Smooth muscle cell (in vitro differentiated cells): ENCODE measurements around the gene EMX1. TPM values are rescaled to one million over a fixed set of nuclear protein-coding genes. Genes with fewer than 3 reads are reported as not detected.

ENCODE experiments used
- DNase-seq: peaks from one replicate; lab custom pipeline; 2025; ENCODE audit not compliant: unreplicated experiment; lab: John Stamatoyannopoulos, UW
- H2AFZ ChIP-seq: fragments of 200-600 bp; sonication (generic); 2 replicates; pipeline ENCODE4 v1.6.0; 2016; ENCODE audit warnings: antibody characterized with exemption, low read depth, mild to moderate bottlenecking
- H3F3A ChIP-seq: fragments of 200-600 bp; sonication (generic); 2 replicates; pipeline ENCODE4 v1.6.0; 2017; ENCODE audit warnings: antibody characterized with exemption, low read depth
- H3K27ac ChIP-seq: fragments of 200-600 bp; sonication (generic); 2 replicates; pipeline ENCODE4 v1.5.1; 2016; ENCODE audit warnings: low read depth, mild to moderate bottlenecking
- H3K27me3 ChIP-seq: fragments of 200-600 bp; sonication (generic); 2 replicates; pipeline ENCODE4 v1.6.1; 2016; ENCODE audit warnings: low read depth, mild to moderate bottlenecking
- H3K36me3 ChIP-seq: fragments of 200-600 bp; sonication (generic); 2 replicates; pipeline ENCODE4 v1.5.1; 2016; ENCODE audit warnings: low read depth
- H3K4me1 ChIP-seq: fragments of 200-600 bp; sonication (generic); 2 replicates; pipeline ENCODE4 v1.5.1; 2016; ENCODE audit warnings: low read depth
- H3K4me2 ChIP-seq: fragments of 200-600 bp; sonication (generic); 2 replicates; pipeline ENCODE4 v1.6.0; 2016; ENCODE audit warnings: mild to moderate bottlenecking
- H3K4me3 ChIP-seq: fragments of 200-600 bp; sonication (generic); 2 replicates; pipeline ENCODE4 v1.5.1; 2016; ENCODE audit warnings: mild to moderate bottlenecking
- H3K79me2 ChIP-seq: fragments of 200-600 bp; sonication (generic); 2 replicates; pipeline ENCODE4 v1.6.0; 2016; ENCODE audit warnings: low read depth, mild to moderate bottlenecking
- H3K9ac ChIP-seq: fragments of 200-600 bp; sonication (generic); 2 replicates; pipeline ENCODE4 v1.6.0; 2016; ENCODE audit warnings: low read depth
- H3K9me3 ChIP-seq: fragments of 200-600 bp; sonication (generic); replicated peaks from 2 replicates; pipeline ENCODE4 v1.5.1; 2016; ENCODE audit warnings: low read depth
- H4K20me1 ChIP-seq: fragments of 200-600 bp; sonication (generic); 2 replicates; pipeline ENCODE4 v1.6.0; 2016; ENCODE audit warnings: low read depth
- WGBS: methylation state at CpG from one replicate; pipeline ENCODE4 v1.1.7; 2016; ENCODE audit warnings: low lambda C conversion rate; 5-methylcytosine and 5-hydroxymethylcytosine counted together
- polyA plus RNA-seq: library from polyadenylated mRNA; unstranded; fragments of >200 nt; fragmentation: Nextera tagmentation; extraction: Ambion mirVana; gene quantifications from 2 replicates; pipeline ENCODE4 v1.2.1, GENCODE V29; 2016
- total RNA-seq: library from RNA; depleted of rRNA; stranded (reverse); fragments of >200 nt; gene quantifications from 2 replicates; pipeline ENCODE4 v1.2.3, GENCODE V29; 2014
- TF ChIP-seq, protein P1 (sequence below): fragments of 200-600 bp; sonication (generic); IDR thresholded peaks from 2 replicates; pipeline ENCODE4 v1.5.1; 2017; ENCODE audit warnings: borderline replicate concordance, mild to moderate bottlenecking, antibody characterized with exemption; ENCODE audit not compliant: insufficient read depth, poor library complexity, severe bottlenecking

EMX1 gene
- total and polyA plus RNA-seq, 2 experiments from 2014 or later, result not detected

GRCh38 chr2:72940786-72941185 lies 23.5 kb downstream of the EMX1 start:
- Histone ChIP-seq H3K4me1 (peaks cover 5% of the 10 kb centered on the region), H2AFZ (no peak overlapping the region), H3F3A (no peaks in the 10 kb centered on the region), H4K20me1 (no peaks in the 10 kb centered on the region), H3K27me3 (no peaks in the 10 kb centered on the region), H3K4me2 (peak overlapping the region; percentile 37), H3K79me2 (no peaks in the 10 kb centered on the region), H3K27ac (no peak overlapping the region), H3K36me3 (no peaks in the 10 kb centered on the region), H3K9ac (no peak overlapping the region), H3K4me3 (no peak overlapping the region), H3K9me3 (no peaks in the 10 kb centered on the region)
- TF ChIP-seq, protein P1, sequence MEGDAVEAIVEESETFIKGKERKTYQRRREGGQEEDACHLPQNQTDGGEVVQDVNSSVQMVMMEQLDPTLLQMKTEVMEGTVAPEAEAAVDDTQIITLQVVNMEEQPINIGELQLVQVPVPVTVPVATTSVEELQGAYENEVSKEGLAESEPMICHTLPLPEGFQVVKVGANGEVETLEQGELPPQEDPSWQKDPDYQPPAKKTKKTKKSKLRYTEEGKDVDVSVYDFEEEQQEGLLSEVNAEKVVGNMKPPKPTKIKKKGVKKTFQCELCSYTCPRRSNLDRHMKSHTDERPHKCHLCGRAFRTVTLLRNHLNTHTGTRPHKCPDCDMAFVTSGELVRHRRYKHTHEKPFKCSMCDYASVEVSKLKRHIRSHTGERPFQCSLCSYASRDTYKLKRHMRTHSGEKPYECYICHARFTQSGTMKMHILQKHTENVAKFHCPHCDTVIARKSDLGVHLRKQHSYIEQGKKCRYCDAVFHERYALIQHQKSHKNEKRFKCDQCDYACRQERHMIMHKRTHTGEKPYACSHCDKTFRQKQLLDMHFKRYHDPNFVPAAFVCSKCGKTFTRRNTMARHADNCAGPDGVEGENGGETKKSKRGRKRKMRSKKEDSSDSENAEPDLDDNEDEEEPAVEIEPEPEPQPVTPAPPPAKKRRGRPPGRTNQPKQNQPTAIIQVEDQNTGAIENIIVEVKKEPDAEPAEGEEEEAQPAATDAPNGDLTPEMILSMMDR, result no peak
- DNase-seq, result no peak
- 22% methylated on average over 6 of the region's 6 CpGs for WGBS

GRCh38 chr2:72942293-72942692 lies 25.0 kb downstream of the EMX1 start:
- H3K36me3 ChIP-seq, result no peaks in the 10 kb centered on the region
- H4K20me1 ChIP-seq, result no peaks in the 10 kb centered on the region
- DNase-seq, result no peak
- no peak overlapping the region for H3K9ac ChIP-seq
- H3K27ac ChIP-seq, result no peak overlapping the region
- no peak overlapping the region for H2AFZ ChIP-seq
- H3K79me2 ChIP-seq, result no peaks in the 10 kb centered on the region
- no peaks in the 10 kb centered on the region for H3F3A ChIP-seq
- no peak overlapping the region for H3K4me3 ChIP-seq
- TF ChIP-seq, protein P1, result no peak
- no peak overlapping the region for H3K4me2 ChIP-seq
- H3K9me3 ChIP-seq, result no peaks in the 10 kb centered on the region
- H3K4me1 ChIP-seq, result peaks cover 5% of the 10 kb centered on the region
- no peaks in the 10 kb centered on the region for H3K27me3 ChIP-seq
- 97% methylated on average over 8 of the region's 8 CpGs for WGBS

- Histone ChIP-seq H2AFZ (no peak overlapping the region), H3K27me3 (no peaks in the 10 kb centered on the region), H3K9me3 (no peaks in the 10 kb centered on the region), H3K4me1 (peaks cover 5% of the 10 kb centered on the region), H3F3A (no peaks in the 10 kb centered on the region), H3K27ac (no peak overlapping the region), H3K36me3 (no peaks in the 10 kb centered on the region), H4K20me1 (no peaks in the 10 kb centered on the region), H3K9ac (no peak overlapping the region), H3K4me2 (no peak overlapping the region), H3K4me3 (no peak overlapping the region), H3K79me2 (no peaks in the 10 kb centered on the region)
- WGBS, result 96% methylated on average over 8 of the region's 8 CpGs
- TF ChIP-seq, protein P1, result no peak
- no peak for DNase-seq
Measured at GRCh38 chr2:72942881-72943418, 25.6 kb downstream of the EMX1 start.
